GM13976 (cell line): Measurements from ENCODE around the gene ECM2.

Experiments
- DNase-seq: peaks from one replicate; pipeline ENCODE4 v3.0.0; 2012; ENCODE audit warnings: low spot score
- CTCF ChIP-seq: IDR thresholded peaks from 2 replicates; pipeline ENCODE4 v1.5.1; 2012; ENCODE audit warnings: borderline replicate concordance, mild to moderate bottlenecking; ENCODE audit not compliant: insufficient read depth; ENCODE audit errors: extremely low read depth, missing control alignments, control extremely low read depth
- in situ Hi-C: fragments of 300-500 bp; cut with MboI; formaldehyde crosslinking; loops from one replicate; pipeline ENCODE4 v1.12.0; 2022; ENCODE audit warnings: low sequenced_read_pairs, mixed read lengths, inconsistent platforms; ENCODE audit not compliant: unreplicated experiment

ECM2 gene

DNA sequence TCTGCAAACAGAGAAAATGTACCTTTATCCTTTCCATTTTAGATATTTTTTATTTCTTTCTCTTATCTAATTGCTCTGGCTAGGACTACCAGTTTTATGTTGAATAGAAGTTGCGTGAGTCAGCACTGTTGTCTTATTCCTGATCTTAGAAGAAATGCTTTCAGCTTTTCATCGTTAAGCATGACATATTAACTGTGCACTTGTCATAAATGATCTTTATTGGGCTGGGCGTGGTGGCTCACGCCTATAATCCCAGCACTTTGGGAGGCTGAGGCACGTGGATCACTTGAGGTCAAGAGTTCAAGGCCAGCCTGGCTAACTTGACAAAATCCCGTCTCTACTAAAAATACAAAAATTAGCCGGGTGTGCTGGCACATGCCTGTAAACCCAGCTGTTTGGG is 8.2 kb upstream of the ECM2 start:
- TF ChIP-seq CTCF, result no peak
- in situ Hi-C loops, result no loop called here
- no peak for DNase-seq

GRCh38 chr9:92538541-92538940 is 2.8 kb upstream of the ECM2 start:
- no peak for TF ChIP-seq CTCF
- DNase-seq, result no peak
- in situ Hi-C loops, result no loop called here

GRCh38 chr9:92534674-92535073 is 1.1 kb downstream of the ECM2 start:
- DNase-seq, result no peak
- TF ChIP-seq CTCF, result no peak
- in situ Hi-C loops, result no loop called here

DNA sequence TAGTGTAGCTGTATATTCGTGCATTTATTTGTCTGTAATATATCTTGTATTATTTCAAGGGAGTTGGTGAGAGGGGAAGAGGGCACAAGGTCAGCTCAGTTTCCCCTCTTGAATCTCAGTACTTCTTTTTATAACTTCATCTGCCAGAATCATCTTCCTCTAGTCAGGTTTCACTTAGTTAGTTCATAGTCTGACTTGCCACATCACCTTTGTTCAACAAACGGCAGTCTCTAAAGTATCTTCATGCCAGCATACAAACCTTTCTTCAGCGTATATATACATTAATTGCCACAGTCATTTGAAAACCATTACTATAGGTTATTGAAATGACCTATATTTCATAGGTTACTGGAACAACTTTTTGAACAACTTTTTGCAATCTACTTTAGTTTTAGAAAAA is 1.6 kb downstream of the ECM2 start:
- no peak for TF ChIP-seq CTCF
- no peak for DNase-seq
- in situ Hi-C loops, result no loop called here

GRCh38 chr9:92530893-92531292 is 4.9 kb downstream of the ECM2 start:
- in situ Hi-C loops, result no loop called here
- DNase-seq, result no peak
- no peak for TF ChIP-seq CTCF

DNA sequence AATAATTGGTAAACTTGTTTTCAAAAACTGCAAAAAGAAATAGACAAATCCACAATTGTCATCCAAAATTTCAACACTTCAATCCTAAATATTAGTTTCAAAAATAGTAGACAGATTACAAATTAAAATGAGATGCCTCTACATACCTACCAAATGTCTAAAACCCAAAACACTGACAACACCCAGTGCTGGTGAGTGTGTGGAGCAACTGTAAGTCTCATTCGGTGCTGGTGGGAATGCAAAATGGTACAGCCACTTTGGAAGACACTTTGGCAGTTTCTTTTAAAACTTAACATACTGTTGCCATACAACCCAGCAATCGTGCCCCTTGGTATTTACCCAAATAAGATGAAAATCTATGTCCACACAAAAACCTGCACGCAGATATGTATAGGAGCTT is 6.7 kb downstream of the ECM2 start:
- in situ Hi-C loops, result no loop called here
- no peak for TF ChIP-seq CTCF
- no peak for DNase-seq

DNA sequence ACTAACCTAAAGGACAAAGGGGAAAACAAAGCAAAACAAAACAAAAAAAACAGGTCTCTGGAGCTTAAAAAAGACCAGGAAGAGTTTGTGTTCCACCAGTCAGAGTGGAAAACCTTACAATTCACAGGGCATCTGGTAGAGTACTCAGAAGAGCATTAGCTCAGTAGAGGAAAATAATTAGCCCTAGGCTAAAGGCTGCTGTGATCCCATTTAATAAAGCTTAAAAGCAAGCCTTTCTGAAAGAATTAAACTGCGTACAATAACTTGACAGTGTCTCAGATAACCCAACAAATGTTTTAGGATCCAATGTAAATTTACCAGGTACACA is 7.3 kb downstream of the ECM2 start:
- no peak for DNase-seq
- in situ Hi-C loops, result no loop called here
- no peak for TF ChIP-seq CTCF
